AG10803 (cell line): Measurements from ENCODE around the gene RBMS3.

Experiments used
- DNase-seq: peaks from one replicate; pipeline ENCODE4 v3.0.0; 2010; ENCODE audit warnings: low read depth
- H3K4me3 ChIP-seq: 2 replicates; pipeline ENCODE4 v1.5.1; 2011; ENCODE audit warnings: mild to moderate bottlenecking, low read length, control low read depth
- TF ChIP-seq, protein P1 (sequence below): conservative IDR thresholded peaks from 2 replicates; pipeline ENCODE4 v1.5.1; 2011; ENCODE audit warnings: mild to moderate bottlenecking, low read length, control low read depth, inconsistent platforms

Gene RBMS3

DNA sequence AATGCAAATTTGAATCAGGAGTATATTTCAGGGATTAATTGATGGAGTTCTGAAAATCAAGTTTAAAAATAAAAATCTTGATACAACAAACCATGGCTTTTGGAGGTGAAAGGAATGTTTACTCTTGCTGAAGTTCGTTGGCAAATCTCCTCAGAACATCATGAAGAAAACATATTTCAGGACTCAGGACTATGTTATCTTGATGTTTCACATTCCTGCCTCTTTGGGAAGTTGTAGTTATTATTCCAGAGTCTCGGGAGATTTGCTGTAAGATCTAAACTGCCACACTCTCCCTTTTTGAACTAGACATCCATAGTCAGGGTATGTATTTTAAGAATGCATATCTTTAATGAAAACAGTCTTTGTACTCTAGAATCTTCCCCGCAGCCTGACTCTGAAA lies 271.2 kb downstream of the RBMS3 start:
- H3K4me3 ChIP-seq = no peak overlapping the region
- DNase-seq = no peak
- TF ChIP-seq, protein P1, sequence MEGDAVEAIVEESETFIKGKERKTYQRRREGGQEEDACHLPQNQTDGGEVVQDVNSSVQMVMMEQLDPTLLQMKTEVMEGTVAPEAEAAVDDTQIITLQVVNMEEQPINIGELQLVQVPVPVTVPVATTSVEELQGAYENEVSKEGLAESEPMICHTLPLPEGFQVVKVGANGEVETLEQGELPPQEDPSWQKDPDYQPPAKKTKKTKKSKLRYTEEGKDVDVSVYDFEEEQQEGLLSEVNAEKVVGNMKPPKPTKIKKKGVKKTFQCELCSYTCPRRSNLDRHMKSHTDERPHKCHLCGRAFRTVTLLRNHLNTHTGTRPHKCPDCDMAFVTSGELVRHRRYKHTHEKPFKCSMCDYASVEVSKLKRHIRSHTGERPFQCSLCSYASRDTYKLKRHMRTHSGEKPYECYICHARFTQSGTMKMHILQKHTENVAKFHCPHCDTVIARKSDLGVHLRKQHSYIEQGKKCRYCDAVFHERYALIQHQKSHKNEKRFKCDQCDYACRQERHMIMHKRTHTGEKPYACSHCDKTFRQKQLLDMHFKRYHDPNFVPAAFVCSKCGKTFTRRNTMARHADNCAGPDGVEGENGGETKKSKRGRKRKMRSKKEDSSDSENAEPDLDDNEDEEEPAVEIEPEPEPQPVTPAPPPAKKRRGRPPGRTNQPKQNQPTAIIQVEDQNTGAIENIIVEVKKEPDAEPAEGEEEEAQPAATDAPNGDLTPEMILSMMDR = no peak

DNA sequence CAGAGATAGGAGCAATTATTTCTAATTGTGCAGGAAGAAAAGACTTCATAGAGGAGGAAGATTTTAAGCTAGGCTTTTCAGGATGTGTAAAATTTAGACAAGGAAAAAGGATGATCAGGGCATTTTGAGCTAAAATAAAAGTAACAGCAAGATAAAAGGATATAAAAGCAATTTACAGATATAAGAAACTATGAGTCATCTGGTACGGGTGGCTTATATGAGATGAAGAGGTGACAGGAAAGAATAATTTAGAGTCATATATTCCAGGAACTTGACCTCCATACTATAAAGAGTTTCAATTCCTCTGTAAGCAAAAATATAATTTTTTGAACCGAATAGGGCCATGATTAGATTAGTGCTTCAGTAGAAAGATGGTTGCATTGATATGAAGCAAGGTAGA lies 273.7 kb downstream of the RBMS3 start:
- H3K4me3 ChIP-seq = no peak overlapping the region
- TF ChIP-seq, protein P1 = no peak
- DNase-seq = no peak

DNA sequence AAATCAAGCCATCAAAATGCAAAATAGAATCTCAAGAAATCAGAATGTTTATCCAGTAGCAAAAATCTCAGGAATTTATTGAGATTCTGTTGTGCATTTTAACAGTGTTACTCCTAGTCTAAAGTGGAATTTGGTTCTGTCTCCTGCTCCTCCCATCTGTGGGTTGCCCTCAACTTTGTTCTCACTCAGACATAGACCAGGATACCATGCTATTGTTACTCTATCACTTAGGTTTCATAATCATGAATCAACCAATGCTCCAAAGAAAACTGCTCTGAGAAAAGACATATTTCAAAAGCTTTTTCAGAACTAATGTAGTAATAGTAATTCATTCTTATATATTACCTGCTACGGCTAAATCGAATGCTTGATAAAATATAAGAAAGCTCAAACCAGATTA lies 274.7 kb downstream of the RBMS3 start:
- no peak overlapping the region for H3K4me3 ChIP-seq
- TF ChIP-seq, protein P1 = no peak
- peak; percentile 79 for DNase-seq

DNA sequence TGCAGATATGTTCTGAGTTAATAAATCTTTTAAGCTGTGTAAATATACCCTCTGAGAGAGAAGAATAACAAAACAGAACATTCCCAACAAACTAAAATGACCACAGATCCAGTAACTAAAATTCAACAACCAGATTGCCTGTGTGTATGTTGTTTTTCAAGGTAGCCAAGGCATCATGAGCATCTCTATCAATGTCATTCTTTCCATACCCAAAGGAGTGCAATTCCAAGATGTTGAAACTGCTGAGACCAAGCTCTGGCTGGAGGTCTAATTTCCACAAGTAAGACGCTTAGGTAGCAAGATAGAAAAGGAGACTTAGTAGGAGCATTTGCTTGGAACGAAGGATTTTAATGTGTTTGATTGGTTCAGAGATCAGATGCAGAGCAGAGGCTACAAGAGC lies 276.3 kb downstream of the RBMS3 start:
- no peak overlapping the region for H3K4me3 ChIP-seq
- TF ChIP-seq, protein P1 = no peak
- peak; percentile 25 for DNase-seq

DNA sequence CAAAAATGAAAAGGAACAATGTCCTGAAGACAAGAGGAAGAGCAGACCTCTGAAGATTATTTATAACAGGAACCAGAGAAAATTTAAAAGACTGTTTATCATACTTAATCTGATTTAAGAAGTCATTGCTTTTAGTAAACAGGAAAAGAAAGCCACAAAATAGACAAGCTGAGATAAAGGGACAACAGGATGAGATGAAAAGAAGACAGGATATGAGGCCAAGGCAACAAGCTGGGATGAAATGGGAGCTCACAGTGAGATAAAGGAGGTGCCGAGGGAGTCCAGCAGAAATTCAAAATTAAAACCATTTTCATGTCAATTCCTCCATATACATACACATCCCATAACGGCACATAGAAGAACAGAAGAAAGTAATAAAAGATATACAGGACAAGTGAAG lies 277.0 kb downstream of the RBMS3 start:
- no peak for DNase-seq
- TF ChIP-seq, protein P1 = no peak
- no peak overlapping the region for H3K4me3 ChIP-seq

DNA sequence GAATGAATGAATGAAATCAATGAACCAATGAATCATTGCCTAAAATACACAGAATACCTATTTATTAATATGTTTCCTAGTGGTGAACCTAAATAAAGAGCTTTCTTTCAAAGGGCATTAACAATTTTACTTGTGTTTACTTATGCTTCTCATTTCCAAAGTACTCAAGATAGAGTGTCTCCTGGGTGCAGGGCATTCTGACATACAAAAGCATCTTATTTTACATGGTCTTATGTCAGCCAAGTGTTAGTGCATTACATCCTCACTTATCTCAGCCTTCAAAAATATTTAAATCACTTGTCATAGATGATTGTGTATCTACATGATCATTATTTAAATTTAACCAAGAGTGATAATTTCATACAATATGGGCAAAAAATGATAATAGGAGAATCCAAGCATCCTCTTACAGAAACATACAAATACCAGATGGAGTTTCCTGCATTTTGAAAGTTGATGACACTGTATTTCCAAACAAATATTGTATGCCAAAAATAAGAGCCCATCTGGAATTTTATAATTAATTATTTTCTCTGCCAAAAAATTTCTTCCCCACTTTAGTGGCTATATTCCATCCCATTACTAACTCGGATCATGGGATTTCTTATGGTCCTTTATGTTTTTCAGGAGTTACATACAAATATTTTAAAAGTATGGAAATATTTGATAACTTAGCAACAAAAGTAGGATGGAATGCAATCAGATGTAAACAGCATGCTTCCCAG lies 279.0 kb downstream of the RBMS3 start:
- H3K4me3 ChIP-seq = no peak overlapping the region
- DNase-seq = peak; percentile 64
- TF ChIP-seq, protein P1 = no peak

DNA sequence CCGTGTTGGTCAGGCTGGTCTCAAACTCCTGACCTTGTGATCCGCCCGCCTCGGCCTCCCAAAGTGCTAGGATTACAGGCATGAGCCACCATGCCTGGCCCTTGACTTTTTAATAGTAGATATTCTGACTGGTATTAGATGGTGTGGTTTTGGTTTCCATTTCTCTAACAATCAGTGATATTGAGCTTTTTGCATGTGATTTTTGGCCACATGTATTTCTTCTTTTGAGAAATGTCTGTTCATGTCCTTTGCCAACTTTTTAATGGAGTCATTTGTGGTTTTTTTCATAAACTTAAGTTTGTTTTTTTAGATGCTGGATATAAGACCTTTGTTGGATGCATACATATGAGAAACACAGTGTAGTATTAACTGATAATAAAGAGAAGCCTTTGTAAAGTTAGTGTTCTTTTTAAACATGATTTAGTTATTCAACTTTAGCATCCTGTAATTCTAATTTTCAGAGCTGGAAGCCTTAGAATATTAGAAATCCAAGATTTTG lies 280.8 kb downstream of the RBMS3 start:
- no peak overlapping the region for H3K4me3 ChIP-seq
- TF ChIP-seq, protein P1 = no peak
- no peak for DNase-seq
